Thymus (tissue), 11 donors: ENCODE measurements around the gene ZCCHC2. TPM values are rescaled to one million over a fixed set of nuclear protein-coding genes. Genes with fewer than 3 reads are reported as not detected.

Experiments
- DNase-seq, 9 donors: peaks; one replicate each; pipeline ENCODE4 v3.0.0-alpha.2; 2013; ENCODE audit warnings: low spot score in 9 of 9, low read depth in 6 of 9, missing footprints in 1 of 9
- H3K27ac ChIP-seq, 2 donors: one replicate each; pipeline ENCODE4 v1.5.1; 2013; ENCODE audit warnings: control low read depth in 1 of 2, low read depth in 1 of 2, low read length in 1 of 2, mild to moderate bottlenecking in 1 of 2, moderate library complexity in 1 of 2
- H3K27me3 ChIP-seq, 2 donors: one replicate each; pipeline ENCODE4 v1.5.1; 2013; ENCODE audit warnings: low read length in 1 of 2; ENCODE audit not compliant: control insufficient read depth in 2 of 2, insufficient read depth in 1 of 2
- H3K36me3 ChIP-seq, 2 donors: one replicate each; pipeline ENCODE4 v1.5.1; 2013; ENCODE audit warnings: low read length in 1 of 2, mild to moderate bottlenecking in 1 of 2, moderate library complexity in 1 of 2; ENCODE audit not compliant: control insufficient read depth in 2 of 2, insufficient read depth in 2 of 2
- H3K4me1 ChIP-seq, 2 donors: one replicate each; pipeline ENCODE4 v1.5.1; 2013; ENCODE audit warnings: low read length in 2 of 2; ENCODE audit not compliant: control insufficient read depth in 2 of 2, insufficient read depth in 2 of 2
- H3K4me3 ChIP-seq, 2 donors: one replicate each; pipeline ENCODE4 v1.5.1; 2013; ENCODE audit warnings: low read length in 2 of 2, control low read depth in 1 of 2, mild to moderate bottlenecking in 1 of 2
- H3K9me3 ChIP-seq, 2 donors: one replicate each; pipeline ENCODE4 v1.5.1; 2013; ENCODE audit warnings: low read length in 1 of 2, mild to moderate bottlenecking in 1 of 2; ENCODE audit not compliant: control insufficient read depth in 2 of 2, insufficient read depth in 1 of 2
- WGBS: extraction: QIAGEN DNeasy Blood & Tissue Kit; methylation state at CpG from one replicate; pipeline ENCODE4 v1.1.7; 2013; 5-methylcytosine and 5-hydroxymethylcytosine counted together
- polyA plus RNA-seq: library from polyadenylated mRNA; stranded (reverse); fragments of 200-250 nt; gene quantifications from one replicate; pipeline ENCODE4 v1.2.3, GENCODE V29; 2013
- total RNA-seq: library from RNA; stranded (reverse); fragments of 120-200 nt; gene quantifications from one replicate; pipeline ENCODE4 v1.2.4, GENCODE V29; 2013
- donor health status: healthy.

The ZCCHC2 gene
- total and polyA plus RNA-seq, 2 donors, result 10.7 to 12.8 TPM

- H3K4me3 ChIP-seq, result no peak overlapping the region
- H3K9me3 ChIP-seq, result peaks cover 0 to 4% of the 10 kb centered on the region in 2 donors
- WGBS, result 90% methylated on average over 9 of the region's 9 CpGs
- H3K27me3 ChIP-seq, result no peaks in the 10 kb centered on the region
- no peaks in the 10 kb centered on the region for H3K36me3 ChIP-seq
- DNase-seq, result no peak
- no peak overlapping the region for H3K27ac ChIP-seq
- peaks cover 5 to 6% of the 10 kb centered on the region in 2 donors for H3K4me1 ChIP-seq
Measured at GRCh38 chr18:62518460-62519375, 4.1 kb upstream of the ZCCHC2 start.

- Histone ChIP-seq H3K9me3 (peaks cover 0 to 4% of the 10 kb centered on the region in 2 donors), H3K27ac (no peak overlapping the region), H3K4me1 (peaks cover 5 to 6% of the 10 kb centered on the region in 2 donors), H3K4me3 (no peak overlapping the region), H3K27me3 (no peaks in the 10 kb centered on the region), H3K36me3 (no peaks in the 10 kb centered on the region)
- WGBS, result 97% methylated on average over 1 of the region's 1 CpG
- DNase-seq, result no peak
Measured at GRCh38 chr18:62519684-62520083, 3.1 kb upstream of the ZCCHC2 start.

GRCh38 chr18:62521082-62521481, 1.7 kb upstream of the ZCCHC2 start:
- Histone ChIP-seq H3K9me3 (no peaks in the 10 kb centered on the region), H3K4me3 (no peak overlapping the region), H3K4me1 (peaks cover 15 to 17% of the 10 kb centered on the region in 2 donors), H3K36me3 (no peaks in the 10 kb centered on the region), H3K27me3 (no peaks in the 10 kb centered on the region), H3K27ac (no peak overlapping the region)
- WGBS, result 92% methylated on average over 4 of the region's 4 CpGs
- no peak for DNase-seq

GRCh38 chr18:62521593-62521992, 1.2 kb upstream of the ZCCHC2 start:
- H3K27me3 ChIP-seq, result no peaks in the 10 kb centered on the region
- peak overlapping the region; percentile 75 to 80 for H3K4me3 ChIP-seq
- no peaks in the 10 kb centered on the region for H3K36me3 ChIP-seq
- H3K9me3 ChIP-seq, result no peaks in the 10 kb centered on the region
- WGBS, result 5% methylated on average over 2 of the region's 2 CpGs
- peaks cover 18 to 19% of the 10 kb centered on the region in 2 donors for H3K4me1 ChIP-seq
- no peak overlapping the region for H3K27ac ChIP-seq
- DNase-seq, result peak in 5 of 9 donors; percentile 49 to 77 (median 56)

GRCh38 chr18:62522178-62522503, 684 bp upstream of the ZCCHC2 start:
- Histone ChIP-seq H3K4me1 (peaks cover 18 to 19% of the 10 kb centered on the region in 2 donors), H3K4me3 (peak overlapping the region; percentile 75 to 80), H3K9me3 (no peaks in the 10 kb centered on the region), H3K36me3 (no peaks in the 10 kb centered on the region), H3K27ac (peak overlapping the region; percentile 97 to 99), H3K27me3 (no peaks in the 10 kb centered on the region)
- WGBS, result under 1% methylated on average over 32 of the region's 32 CpGs
- no peak for DNase-seq

- under 1% methylated on average over 62 of the region's 62 CpGs for WGBS
- Histone ChIP-seq H3K4me3 (peak overlapping the region; percentile 75 to 80), H3K36me3 (no peaks in the 10 kb centered on the region), H3K27ac (peak overlapping the region; percentile 97 to 99), H3K4me1 (peaks cover 18 to 19% of the 10 kb centered on the region in 2 donors), H3K9me3 (no peaks in the 10 kb centered on the region), H3K27me3 (no peaks in the 10 kb centered on the region)
- DNase-seq, result no peak
Measured at GRCh38 chr18:62523255-62523588, 397 bp downstream of the ZCCHC2 start.

- DNase-seq, result peak in 5 of 9 donors; percentile 33 to 75 (median 49)
- H3K36me3 ChIP-seq, result no peaks in the 10 kb centered on the region
- H3K27me3 ChIP-seq, result no peaks in the 10 kb centered on the region
- H3K4me3 ChIP-seq, result peak overlapping the region; percentile 72 to 80
- no peaks in the 10 kb centered on the region for H3K9me3 ChIP-seq
- peaks cover 18 to 19% of the 10 kb centered on the region in 2 donors for H3K4me1 ChIP-seq
- WGBS, result under 1% methylated on average over 100 of the region's 100 CpGs
- H3K27ac ChIP-seq, result peak overlapping the region; percentile 90 to 97
Measured at GRCh38 chr18:62523631-62524439, 1.0 kb downstream of the ZCCHC2 start.

GRCh38 chr18:62524440-62525200, 1.8 kb downstream of the ZCCHC2 start:
- DNase-seq, result peak in 7 of 9 donors; percentile 51 to 82 (median 58)
- Histone ChIP-seq H3K9me3 (no peaks in the 10 kb centered on the region), H3K36me3 (no peaks in the 10 kb centered on the region), H3K4me1 (peaks cover 18 to 19% of the 10 kb centered on the region in 2 donors), H3K4me3 (peak overlapping the region; percentile 72 to 80), H3K27me3 (no peaks in the 10 kb centered on the region), H3K27ac (peak overlapping the region; percentile 90 to 97)
- under 1% methylated on average over 57 of the region's 57 CpGs for WGBS
